ENCODE results near the gene RAB7A. TPM values are rescaled to one million over a fixed set of nuclear protein-coding genes. Genes with fewer than 3 reads are reported as not detected.

Gene RAB7A
- total and polyA plus RNA-seq, 7 donors, result 206 to 410 (median 316) TPM

- H3K4me1 ChIP-seq, result no peaks in the 10 kb centered on the region
- H3K27me3 ChIP-seq (ENCODE audit: insufficient read depth in 3 of 3, low read length in 2 of 3), result no peaks in the 10 kb centered on the region
- H3K9me3 ChIP-seq, result no peaks in the 10 kb centered on the region
- ATAC-seq, result no peak
- TF ChIP-seq, protein P1, sequence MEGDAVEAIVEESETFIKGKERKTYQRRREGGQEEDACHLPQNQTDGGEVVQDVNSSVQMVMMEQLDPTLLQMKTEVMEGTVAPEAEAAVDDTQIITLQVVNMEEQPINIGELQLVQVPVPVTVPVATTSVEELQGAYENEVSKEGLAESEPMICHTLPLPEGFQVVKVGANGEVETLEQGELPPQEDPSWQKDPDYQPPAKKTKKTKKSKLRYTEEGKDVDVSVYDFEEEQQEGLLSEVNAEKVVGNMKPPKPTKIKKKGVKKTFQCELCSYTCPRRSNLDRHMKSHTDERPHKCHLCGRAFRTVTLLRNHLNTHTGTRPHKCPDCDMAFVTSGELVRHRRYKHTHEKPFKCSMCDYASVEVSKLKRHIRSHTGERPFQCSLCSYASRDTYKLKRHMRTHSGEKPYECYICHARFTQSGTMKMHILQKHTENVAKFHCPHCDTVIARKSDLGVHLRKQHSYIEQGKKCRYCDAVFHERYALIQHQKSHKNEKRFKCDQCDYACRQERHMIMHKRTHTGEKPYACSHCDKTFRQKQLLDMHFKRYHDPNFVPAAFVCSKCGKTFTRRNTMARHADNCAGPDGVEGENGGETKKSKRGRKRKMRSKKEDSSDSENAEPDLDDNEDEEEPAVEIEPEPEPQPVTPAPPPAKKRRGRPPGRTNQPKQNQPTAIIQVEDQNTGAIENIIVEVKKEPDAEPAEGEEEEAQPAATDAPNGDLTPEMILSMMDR (IDR thresholded peaks at IDR 0.05), result no peak
- WGBS, 3 donors, result 0 to 65% (median 57%) methylated on average over 2 of the region's 2 CpGs
- H3K27ac ChIP-seq, result no peak overlapping the region
- no peaks in the 10 kb centered on the region for H3K36me3 ChIP-seq (ENCODE audit: insufficient read depth in 1 of 2, low read depth in 1 of 2)
- intact Hi-C loops (cut with DNase I), result no loop called here
- no peak overlapping the region for H3K4me3 ChIP-seq
- DNase-seq, result no peak
Observed at GRCh38 chr3:128693696-128694095, 32.3 kb upstream of the RAB7A start.

DNA sequence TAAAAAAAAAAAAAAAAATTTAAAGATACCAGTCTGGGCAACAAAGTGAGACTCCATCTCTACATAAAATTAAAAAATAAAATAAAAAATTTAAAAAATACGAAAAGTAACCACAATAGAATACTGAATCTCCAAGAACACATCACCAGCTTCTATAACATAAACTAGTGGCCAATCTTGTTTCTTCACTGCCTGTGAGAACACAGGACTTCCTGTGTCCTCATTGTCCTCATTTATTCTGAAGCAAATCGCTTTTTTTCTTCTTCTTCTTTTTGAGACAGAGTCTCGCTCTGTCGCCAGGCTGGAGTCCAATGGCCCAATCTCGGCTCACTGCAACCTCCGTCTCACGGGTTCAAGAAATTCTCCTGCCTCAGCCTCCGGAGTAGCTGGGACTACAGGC is 28.6 kb upstream of the RAB7A start:
- Histone ChIP-seq H3K27me3 (ENCODE audit: insufficient read depth in 3 of 3, low read length in 2 of 3) (no peaks in the 10 kb centered on the region), H3K36me3 (ENCODE audit: insufficient read depth in 1 of 2, low read depth in 1 of 2) (no peaks in the 10 kb centered on the region), H3K9me3 (no peaks in the 10 kb centered on the region), H3K4me1 (no peaks in the 10 kb centered on the region), H3K27ac (no peak overlapping the region), H3K4me3 (no peak overlapping the region)
- intact Hi-C loops (cut with DNase I), result no loop called here
- 92 to 97% (median 97%) methylated on average over 8 of the region's 8 CpGs for WGBS, 3 donors
- DNase-seq, result no peak
- TF ChIP-seq, protein P1 (IDR thresholded peaks at IDR 0.05), result no peak
- no peak for ATAC-seq

DNA sequence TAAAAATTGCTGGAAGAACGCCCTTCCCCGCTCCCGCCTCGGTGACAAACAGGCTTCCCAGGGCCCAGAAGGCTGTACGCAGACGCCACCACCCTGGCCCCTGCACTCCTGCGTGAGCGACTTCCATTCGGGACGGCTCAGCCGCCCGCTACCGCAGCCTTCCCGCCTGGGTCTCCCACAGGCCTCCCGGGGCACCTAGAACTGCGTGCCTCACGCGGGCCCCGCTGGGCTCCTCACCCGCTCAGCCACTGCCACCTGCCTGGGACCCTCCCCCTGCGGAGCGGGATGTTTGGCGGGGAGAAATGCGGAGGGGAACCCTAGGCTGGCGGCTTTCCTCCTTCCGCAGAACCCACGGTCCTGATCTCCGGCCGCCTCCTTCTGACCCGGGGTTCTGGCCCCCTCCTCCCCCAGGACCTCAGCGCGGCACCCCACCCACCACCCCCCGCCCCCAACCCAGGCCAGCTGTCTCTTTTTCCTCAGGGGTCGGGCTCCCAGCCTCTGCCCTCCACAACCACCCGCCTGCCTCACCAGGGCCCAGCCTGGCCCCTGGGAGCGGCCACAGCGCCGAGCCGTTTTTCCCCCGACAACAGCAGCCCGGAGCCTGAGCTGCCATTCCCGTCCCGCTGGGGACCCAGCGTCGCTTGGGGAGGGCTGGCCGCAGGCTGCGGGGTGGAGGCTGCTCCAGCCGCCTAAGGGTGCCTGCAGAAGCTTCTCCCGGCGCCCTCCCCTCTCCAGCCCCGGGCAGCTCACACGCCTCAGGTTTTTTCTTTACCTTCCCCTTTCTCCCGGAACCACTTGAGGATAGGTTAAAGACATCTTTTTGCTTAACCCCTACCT is 27.6 kb upstream of the RAB7A start:
- H3K9me3 ChIP-seq, result no peaks in the 10 kb centered on the region
- peak; percentile 78 to 88 (median 80) for ATAC-seq
- intact Hi-C loops (cut with DNase I), result no loop called here
- TF ChIP-seq, protein P1 (IDR thresholded peaks at IDR 0.05), result no peak
- peak overlapping the region; percentile 76 for H3K4me3 ChIP-seq
- no peaks in the 10 kb centered on the region for H3K4me1 ChIP-seq
- peak overlapping the region; percentile 82 for H3K27ac ChIP-seq
- H3K27me3 ChIP-seq (ENCODE audit: insufficient read depth in 3 of 3, low read length in 2 of 3), result no peaks in the 10 kb centered on the region
- no peaks in the 10 kb centered on the region for H3K36me3 ChIP-seq (ENCODE audit: insufficient read depth in 1 of 2, low read depth in 1 of 2)
- DNase-seq, result peak; percentile 48 to 71
- WGBS, 3 donors, result 1 to 3% (median 2%) methylated on average over 44 to 53 of the region's 53 CpGs

DNA sequence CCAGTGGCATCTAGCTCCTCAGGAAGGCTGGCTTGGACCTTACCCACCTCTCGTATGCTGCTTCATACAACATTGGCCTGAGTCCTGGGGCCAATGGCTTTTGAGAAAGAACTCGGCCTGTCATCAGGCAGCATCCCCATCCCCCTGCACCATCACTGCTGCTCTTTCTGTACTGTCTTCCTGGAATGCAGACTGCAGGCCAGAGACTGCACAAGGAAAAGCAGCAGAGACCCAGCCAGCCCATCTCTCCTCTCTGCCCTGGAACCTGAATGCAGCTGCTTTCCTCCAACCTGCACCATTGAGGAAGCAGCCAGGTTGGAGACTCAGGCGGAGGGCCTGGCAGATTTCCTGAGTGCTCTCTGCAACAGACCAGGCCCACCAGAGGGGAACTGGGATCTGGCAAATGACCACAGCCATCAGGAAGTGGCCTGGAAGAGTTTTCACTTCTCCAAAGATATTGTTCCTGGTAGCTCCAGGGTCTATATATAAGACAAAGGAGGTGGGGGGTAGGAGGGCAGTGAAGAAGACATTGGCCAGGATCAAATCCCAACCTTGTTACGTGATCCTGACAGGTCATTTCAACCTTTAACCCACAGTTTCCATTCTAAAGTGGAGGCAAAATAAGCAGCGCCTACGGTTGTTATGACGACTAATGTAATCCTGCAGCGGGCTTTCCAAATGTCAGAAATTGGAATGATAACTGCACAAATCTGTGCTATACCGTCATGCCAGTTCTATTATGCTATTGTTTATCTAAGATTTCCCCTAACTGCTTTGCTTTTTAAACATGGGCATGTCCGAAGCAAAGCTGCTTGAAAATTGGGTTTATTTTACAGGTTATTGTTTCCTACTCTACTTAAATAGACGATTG is 24.4 kb upstream of the RAB7A start:
- WGBS, 3 donors, result 69 to 77% (median 70%) methylated on average over 11 of the region's 11 CpGs

More for the DNA sequence above, 24.4 kb upstream of the RAB7A start:
- no peak overlapping the region for H3K27ac ChIP-seq
- intact Hi-C loops (cut with DNase I), result no loop called here
- DNase-seq, result no peak
- TF ChIP-seq, protein P1 (IDR thresholded peaks at IDR 0.05), result no peak
- H3K4me3 ChIP-seq, result no peak overlapping the region
- no peaks in the 10 kb centered on the region for H3K9me3 ChIP-seq
- H3K36me3 ChIP-seq (ENCODE audit: insufficient read depth in 1 of 2, low read depth in 1 of 2), result no peaks in the 10 kb centered on the region
- ATAC-seq, result no peak
- no peaks in the 10 kb centered on the region for H3K4me1 ChIP-seq
- no peaks in the 10 kb centered on the region for H3K27me3 ChIP-seq (ENCODE audit: insufficient read depth in 3 of 3, low read length in 2 of 3)

Data from psoas muscle (tissue), 8 donors.